Brain microvascular endothelial cell (primary cell): Measurements from ENCODE around the gene MTA2.
A peak's percentile ranks its signal among the peaks of the same experiment; 100 is the strongest.

Experiments used
- DNase-seq: peaks from one replicate; pipeline ENCODE4 v3.0.0-alpha.2; 2020
- H3K27ac ChIP-seq: fragments of 250-450 bp; sonication (Bioruptor Pico); 2 replicates; pipeline ENCODE4 v1.5.1; 2020; ENCODE audit warnings: mild to moderate bottlenecking, moderate library complexity
- H3K27me3 ChIP-seq: fragments of 250-450 bp; sonication (Bioruptor Pico); replicated peaks from 2 replicates; pipeline ENCODE4 v1.5.1; 2020; ENCODE audit warnings: mild to moderate bottlenecking
- H3K36me3 ChIP-seq: fragments of 250-450 bp; sonication (Bioruptor Pico); replicated peaks from 2 replicates; pipeline ENCODE4 v1.5.1; 2020; ENCODE audit warnings: mild to moderate bottlenecking
- H3K4me3 ChIP-seq: 2 replicates; pipeline ENCODE4 v1.5.1; 2011; ENCODE audit warnings: low read depth, mild to moderate bottlenecking, control low read depth, low read length, moderate library complexity
- in situ Hi-C: cut with HindIII; loops from 2 replicates; pipeline ENCODE4 v1.10.0; 2017; ENCODE audit warnings: low sequenced_read_pairs, low pct_ligation_motif_present
- TF ChIP-seq, protein P1 (sequence below): IDR thresholded peaks from 2 replicates; pipeline ENCODE4 v1.5.1; 2011; ENCODE audit warnings: low read depth, mild to moderate bottlenecking, moderate library complexity, low read length, control low read depth, inconsistent platforms; ENCODE audit errors: missing control alignments

Gene MTA2

DNA sequence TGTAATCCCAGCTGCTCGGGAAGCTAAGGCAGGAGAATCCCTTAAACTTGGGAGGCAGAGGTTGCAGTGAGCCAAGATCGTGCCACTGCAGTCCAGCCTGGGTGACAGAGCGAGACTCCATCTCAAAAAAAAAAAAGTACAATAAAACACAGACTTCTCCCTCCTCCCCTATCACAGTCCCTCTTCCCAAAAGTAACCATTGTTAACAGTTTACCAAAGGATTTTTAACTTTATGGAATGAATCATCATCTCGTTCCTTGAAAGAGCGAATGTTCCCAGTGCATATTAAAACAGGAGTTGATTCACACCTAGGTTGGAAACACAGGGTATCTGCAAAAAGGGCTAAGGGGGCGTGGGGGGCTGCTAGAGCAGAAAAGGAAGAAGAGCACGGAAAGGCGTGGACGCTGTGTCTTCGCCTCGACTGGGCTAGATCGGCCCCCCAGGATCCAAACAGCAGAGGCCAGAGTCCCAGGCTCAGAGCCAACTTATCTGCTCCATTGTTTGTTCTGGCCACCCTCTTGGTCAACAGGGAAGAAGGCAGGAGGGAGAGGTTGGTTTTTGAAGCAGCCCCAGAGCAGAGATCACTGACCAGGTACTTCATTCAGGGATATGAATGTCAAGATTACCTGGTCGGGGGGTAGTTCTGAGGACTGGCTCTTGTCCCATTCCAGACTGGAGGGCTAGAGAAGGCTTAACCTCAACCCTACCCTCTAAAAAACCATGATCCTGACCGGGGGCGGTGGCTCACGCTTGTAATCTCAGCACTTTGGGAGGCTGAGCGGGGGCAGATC is 52.9 kb downstream of the MTA2 start:
- TF ChIP-seq, protein P1, sequence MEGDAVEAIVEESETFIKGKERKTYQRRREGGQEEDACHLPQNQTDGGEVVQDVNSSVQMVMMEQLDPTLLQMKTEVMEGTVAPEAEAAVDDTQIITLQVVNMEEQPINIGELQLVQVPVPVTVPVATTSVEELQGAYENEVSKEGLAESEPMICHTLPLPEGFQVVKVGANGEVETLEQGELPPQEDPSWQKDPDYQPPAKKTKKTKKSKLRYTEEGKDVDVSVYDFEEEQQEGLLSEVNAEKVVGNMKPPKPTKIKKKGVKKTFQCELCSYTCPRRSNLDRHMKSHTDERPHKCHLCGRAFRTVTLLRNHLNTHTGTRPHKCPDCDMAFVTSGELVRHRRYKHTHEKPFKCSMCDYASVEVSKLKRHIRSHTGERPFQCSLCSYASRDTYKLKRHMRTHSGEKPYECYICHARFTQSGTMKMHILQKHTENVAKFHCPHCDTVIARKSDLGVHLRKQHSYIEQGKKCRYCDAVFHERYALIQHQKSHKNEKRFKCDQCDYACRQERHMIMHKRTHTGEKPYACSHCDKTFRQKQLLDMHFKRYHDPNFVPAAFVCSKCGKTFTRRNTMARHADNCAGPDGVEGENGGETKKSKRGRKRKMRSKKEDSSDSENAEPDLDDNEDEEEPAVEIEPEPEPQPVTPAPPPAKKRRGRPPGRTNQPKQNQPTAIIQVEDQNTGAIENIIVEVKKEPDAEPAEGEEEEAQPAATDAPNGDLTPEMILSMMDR, result no peak
- Histone ChIP-seq H3K36me3 (no peaks in the 10 kb centered on the region), H3K27ac (no peak overlapping the region), H3K4me3 (no peak overlapping the region), H3K27me3 (no peaks in the 10 kb centered on the region)
- DNase-seq, result no peak
- in situ Hi-C loops, result no loop called here

DNA sequence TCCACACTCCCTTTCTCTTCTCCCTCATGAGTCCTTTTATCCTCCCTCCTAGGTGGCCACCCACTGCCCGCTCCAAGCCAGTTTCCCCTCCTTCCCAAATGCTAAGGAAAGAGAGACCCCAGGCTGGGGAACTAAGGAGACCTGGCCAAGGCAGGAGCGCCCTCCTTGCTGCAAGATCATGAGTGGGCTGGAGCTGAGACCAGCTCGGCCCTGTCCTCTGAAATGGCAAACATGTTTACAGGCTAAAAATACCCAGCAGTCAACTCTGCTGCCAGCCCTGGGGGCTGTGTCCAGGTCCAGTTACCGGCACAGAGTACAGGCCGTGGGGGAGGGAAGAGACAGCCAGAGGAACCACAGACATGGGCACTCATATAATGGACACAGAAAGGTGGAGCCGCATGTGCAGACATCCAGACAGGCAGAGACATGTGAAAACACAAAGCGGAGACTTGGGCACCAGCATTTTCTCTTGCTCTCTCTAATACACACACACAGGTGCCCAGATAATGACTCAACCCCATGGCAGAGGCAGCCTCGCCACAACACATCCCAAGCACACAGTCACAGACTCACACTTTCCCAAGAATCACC is 53.9 kb downstream of the MTA2 start:
- Histone ChIP-seq H3K36me3 (no peaks in the 10 kb centered on the region), H3K4me3 (peak overlapping the region; percentile 90), H3K27me3 (no peaks in the 10 kb centered on the region), H3K27ac (no peak overlapping the region)
- DNase-seq, result no peak
- TF ChIP-seq, protein P1, result no peak
- in situ Hi-C loops, result no loop called here

DNA sequence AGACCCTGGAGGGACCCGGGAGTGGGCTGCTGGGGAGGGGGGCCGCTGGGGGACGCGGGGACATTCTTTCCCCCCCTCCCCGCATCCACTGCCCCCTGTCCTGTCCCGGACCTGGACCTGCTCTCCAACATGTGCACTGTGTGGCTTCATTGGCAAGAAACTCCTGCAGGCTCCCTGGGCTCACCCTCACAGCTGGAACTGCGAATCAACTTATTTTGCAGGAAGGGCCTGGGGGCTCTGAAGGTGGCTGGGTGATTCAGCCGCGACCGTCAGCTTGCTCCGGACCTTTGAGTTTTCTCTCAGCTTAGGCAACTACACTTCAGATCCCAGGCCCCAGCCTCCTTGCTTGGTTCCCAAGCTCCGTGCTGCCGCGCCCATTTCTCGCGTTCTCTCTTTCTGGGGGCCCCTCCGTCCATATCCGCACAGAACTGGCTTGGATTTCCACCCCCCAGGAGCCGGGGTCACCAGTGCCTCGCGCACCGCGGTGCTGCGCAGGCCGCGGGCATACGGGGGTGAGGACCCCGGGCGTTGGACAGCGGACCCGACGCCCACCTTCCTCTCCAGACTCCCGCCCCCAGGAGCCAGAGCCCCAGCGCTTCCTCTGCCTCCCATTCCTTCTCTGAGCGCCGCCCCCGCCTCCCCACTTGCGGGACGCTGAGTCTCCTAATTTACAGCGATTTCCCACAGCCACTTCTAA is 54.6 kb downstream of the MTA2 start:
- Histone ChIP-seq H3K27me3 (no peaks in the 10 kb centered on the region), H3K27ac (peak overlapping the region; percentile 37), H3K36me3 (no peaks in the 10 kb centered on the region), H3K4me3 (peak overlapping the region; percentile 90)
- DNase-seq, result no peak
- TF ChIP-seq, protein P1, result no peak
- in situ Hi-C loops, result no loop called here

DNA sequence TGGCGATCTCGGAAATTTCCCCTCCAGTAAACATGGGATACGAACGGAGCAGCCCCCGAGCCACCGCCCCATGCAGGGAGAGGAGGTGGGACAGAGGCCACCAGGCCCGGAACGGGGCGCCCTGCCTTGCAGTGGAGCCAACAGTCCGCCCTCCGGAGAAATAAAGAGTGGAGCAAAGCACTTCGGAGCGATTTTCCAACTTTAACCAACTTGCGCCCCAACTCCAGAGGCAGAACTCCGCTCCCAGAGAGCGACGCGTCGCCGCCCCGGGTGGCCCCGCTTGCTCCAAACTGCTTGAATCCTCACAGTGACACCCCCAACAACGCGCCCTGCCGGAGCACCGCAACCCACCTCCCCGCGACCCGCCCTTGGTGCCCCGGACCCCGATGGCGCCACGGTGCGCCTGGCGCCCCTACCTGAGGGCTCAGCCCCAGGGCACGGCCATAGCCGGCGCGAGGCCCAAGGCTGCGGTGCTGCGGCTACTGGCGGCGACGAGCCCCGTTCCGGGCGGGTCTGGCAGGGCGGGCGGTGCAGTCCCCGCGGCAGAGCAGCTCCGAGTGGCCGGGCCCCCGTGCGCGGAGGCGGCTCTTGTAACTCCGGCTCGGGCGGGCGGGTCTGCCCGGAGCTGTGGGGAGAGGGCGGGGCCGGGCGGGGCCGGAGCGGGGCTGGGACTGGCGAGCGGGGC is 55.3 kb downstream of the MTA2 start, which contains the start of gene AHNAK:
AHNAK (minus strand) TSS at position 563 of the 685 bp plus-strand sequence. CDS start 10,708 bp downstream, outside the sequence.
- in situ Hi-C loops, result no loop called here
- Histone ChIP-seq H3K36me3 (no peaks in the 10 kb centered on the region), H3K27me3 (no peaks in the 10 kb centered on the region), H3K4me3 (peak within 1 kb of the TSS; percentile 90), H3K27ac (peak within 1 kb of the TSS; percentile 63)
- no peak for DNase-seq
- TF ChIP-seq, protein P1, result no peak

DNA sequence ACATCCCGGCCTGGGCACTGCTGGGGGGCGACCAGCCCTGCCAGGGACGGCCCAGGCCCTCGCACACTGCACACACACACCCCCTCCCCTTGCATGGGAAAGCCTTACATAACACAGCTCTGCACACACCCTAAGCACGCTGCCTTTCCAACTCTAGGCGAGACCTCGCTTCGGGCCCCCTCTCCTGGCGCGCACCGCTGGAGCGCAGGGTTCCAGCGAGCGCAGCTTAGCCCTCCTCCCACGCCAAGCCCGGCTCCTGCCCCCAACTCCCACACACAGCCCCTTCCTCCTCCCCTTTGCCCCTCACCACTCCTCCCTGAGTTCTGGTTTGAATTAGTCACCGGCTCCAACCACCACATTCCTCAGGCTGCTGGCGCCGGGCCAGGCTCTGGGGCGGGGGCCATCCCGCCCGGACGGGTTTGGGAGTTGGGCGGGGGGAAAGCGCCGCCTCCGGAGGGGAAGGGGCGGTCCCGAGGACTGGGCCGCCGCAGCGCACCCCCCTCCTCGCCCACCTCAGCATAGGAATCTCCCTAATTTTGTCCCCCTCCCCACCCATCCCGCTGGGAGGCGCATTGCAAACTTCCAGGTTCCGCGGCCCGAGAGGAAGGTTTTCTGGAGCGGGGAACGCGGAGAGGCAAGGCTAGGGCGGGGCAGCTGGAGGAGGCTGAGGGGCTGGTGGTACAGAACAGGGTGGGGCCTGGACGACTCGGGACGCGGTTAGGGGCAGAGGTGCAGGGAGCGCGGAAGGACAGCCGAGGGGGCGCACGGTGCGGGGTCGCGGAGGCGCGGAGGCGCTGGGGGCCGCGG is 56.0 kb downstream of the MTA2 start:
- no peaks in the 10 kb centered on the region for H3K36me3 ChIP-seq
- TF ChIP-seq, protein P1, result peak; percentile 27
- H3K27ac ChIP-seq, result peak overlapping the region; percentile 63
- H3K4me3 ChIP-seq, result peak overlapping the region; percentile 90
- no peaks in the 10 kb centered on the region for H3K27me3 ChIP-seq
- in situ Hi-C loops, result no loop called here
- DNase-seq, result peak; percentile 87
